ENCODE data around the gene SYCE1.
"Not testable (repeated sequence)": the region's sequence is repeated elsewhere in the genome, so short reads cannot be mapped to it uniquely, and the experiment has no call there.

Gene SYCE1

DNA sequence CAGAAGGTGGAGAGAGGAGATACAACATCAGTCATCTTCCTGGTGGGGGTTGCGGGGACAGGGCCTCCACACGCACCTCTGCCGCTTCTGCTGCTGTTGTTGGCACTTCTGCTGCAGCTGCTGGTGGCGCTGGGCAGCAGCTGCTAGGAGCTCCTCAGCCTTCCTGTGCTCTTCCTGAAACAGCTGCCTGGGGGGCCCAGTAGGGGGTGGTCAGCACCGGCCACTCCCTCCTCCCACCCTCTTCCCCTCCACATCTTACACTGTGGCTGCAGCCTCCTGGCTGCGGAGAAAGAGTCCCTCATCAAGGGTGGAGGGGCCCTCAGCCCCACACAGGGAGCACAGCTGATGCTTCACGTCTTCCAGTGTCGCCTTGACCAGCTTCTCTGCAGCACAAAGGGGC is 9.9 kb downstream of the SYCE1 start:
- no peak for DNase-seq

GRCh38 chr10:133554600-133554999 is 10.8 kb downstream of the SYCE1 start:
- no peak for DNase-seq

DNA sequence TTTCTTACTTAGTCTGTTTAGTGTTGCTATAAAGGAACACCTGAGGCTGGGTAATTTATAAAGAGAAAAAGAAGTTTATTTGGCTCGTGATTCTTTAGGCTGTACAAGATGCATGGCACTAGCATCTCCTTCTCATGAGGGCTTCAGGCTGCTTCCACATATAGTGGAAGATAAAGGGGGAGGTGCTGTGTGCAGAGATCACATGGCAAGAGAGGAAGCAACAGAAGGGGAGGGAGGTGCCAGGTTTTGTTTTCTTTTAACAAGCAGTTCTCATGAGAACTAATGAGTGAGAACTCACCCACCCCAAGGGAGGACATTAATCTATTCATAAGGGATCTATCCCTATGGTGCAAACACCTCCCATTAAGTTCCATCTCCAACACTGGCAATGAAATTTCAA is 20.9 kb downstream of the SYCE1 start:
- no peak for DNase-seq

DNA sequence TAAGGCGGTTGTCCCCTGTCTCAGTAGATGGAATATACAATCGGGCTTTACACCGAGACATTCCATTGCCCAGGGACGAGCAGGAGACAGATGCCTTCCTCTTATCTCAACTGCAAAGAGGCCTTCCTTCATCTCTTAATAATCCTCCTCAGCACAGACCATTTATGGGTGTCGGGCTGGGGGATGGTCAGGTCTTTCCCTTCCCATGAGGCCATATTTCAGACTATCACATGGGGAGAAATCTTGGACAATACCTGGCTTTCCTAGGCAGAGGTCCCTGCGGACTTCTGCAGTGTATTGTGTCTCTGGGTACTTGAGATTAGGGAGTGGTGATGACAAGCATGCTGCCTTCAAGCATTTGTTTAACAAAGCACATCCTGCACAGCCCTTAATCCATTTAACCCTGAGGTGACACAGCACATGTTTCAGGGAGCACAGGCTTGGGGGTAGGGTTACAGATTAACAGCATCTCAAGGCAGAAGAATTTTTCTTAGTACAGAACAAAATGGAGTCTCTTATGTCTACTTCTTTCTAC is 23.9 kb downstream of the SYCE1 start:
- not testable (repeated sequence) for DNase-seq

GRCh38 chr10:133537546-133538545 is 27.5 kb downstream of the SYCE1 start:
- no peak for DNase-seq

DNA sequence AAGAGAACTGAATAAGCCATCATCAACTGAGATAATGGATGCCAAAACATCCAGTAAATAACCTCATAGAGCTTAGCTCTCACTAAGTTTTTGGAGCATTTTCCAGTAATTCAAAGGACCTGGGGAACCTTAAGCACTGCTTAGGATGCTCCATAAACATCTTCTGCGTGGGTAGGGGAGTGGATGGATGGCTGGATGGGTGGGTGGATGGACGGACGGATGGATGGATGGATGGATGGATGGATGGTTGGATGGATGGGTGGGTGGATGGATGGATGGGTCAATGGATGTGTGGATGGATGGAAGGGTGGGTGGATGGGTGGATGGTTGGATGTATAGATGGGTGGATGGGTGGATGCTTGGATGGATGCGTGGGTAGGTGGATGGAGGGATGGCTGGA is 29.2 kb downstream of the SYCE1 start:
- DNase-seq: no peak

DNA sequence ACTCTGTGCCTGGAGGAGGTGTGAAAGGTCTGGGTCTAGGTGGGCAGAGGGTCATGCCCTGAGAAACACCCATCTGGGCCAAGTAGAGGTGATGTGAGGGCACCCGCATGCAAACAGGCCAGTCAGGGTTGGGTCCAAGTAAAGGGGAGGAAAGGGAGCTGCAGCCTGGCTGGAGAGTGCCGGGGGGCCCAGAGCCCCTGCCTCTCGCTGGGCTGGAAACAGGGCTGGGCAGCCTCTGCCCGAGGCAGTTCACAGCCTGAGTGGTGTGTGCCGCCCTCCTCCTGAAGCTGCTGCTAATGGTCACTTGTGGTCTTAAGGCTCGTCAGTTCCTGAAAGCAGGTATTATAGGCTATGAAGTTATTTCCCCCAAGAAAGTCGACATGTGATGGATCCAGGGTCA is 31.0 kb downstream of the SYCE1 start:
- DNase-seq: no peak

DNA sequence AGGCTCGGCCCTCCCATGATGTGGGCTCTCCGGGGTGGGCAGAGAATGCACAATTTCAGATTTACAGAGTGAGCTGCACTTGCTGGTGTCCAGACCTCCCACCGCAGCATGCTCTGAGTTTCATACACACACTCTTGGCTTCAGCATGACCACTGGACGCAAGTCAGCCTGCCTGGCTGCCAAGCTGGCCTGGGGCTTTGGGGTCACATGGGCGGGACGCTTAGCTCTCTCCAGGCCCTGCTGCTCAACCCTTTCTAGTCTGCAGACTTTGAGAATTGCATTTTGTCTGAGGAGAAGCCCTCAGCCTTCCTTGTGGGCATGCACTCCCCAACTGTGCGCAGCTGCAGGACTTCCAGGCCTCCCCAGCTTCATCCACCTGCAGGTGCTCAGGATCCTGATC is 32.5 kb downstream of the SYCE1 start:
- DNase-seq: no peak

GRCh38 chr10:133530506-133530905 is 34.9 kb downstream of the SYCE1 start:
- DNase-seq: no peak

GRCh38 chr10:133529576-133529946 is 35.8 kb downstream of the SYCE1 start:
- no peak for DNase-seq

- no peak for DNase-seq
These were observed 36.4 kb downstream of the SYCE1 start for GRCh38 chr10:133528845-133529575.

GRCh38 chr10:133528296-133528844 is 37.0 kb downstream of the SYCE1 start:
- DNase-seq: no peak

DNA sequence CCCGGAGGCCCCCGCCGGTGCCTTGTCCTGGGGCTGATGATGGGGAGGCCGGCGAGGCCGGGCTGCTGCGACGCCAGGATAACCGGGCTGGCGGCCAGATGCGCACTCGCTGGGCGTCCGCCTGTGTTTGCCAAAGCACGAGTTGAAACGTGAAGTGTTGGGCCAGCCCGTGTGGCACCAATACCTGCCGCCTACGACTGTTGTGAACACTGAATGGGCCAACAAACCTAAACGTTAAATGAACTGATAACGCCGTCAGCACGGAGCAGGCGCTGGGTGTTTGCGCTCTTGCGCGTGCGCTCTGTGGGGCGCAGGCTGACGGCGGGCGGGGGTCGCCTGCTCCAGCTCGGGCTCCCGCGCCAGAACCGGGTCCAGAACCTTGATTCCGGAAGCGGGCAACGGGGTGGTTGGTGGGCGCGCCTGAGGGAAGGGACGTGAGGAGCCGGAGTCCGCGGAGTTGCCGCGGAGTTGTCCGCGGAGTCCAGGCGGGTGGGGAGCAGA is 37.6 kb downstream of the SYCE1 start:
- DNase-seq: no peak

DNA sequence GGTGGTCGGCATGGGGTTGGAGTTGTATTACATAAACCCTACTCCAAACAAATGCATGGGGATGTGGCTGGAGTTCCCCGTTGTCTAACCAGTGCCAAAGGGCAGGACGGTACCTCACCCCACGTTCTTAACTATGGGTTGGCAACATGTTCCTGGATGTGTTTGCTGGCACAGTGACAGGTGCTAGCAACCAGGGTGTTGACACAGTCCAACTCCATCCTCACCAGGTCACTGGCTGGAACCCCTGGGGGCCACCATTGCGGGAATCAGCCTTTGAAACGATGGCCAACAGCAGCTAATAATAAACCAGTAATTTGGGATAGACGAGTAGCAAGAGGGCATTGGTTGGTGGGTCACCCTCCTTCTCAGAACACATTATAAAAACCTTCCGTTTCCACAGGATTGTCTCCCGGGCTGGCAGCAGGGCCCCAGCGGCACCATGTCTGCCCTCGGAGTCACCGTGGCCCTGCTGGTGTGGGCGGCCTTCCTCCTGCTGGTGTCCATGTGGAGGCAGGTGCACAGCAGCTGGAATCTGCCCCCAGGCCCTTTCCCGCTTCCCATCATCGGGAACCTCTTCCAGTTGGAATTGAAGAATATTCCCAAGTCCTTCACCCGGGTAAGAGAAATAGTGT is 38.3 kb downstream of the SYCE1 start, which contains the start of gene CYP2E1:
Gene CYP2E1, plus strand, starts transcription at position 407 of the 632 bp plus-strand sequence. Its CDS starts 33 bp downstream, at position 440.
- no peak for DNase-seq

DNA sequence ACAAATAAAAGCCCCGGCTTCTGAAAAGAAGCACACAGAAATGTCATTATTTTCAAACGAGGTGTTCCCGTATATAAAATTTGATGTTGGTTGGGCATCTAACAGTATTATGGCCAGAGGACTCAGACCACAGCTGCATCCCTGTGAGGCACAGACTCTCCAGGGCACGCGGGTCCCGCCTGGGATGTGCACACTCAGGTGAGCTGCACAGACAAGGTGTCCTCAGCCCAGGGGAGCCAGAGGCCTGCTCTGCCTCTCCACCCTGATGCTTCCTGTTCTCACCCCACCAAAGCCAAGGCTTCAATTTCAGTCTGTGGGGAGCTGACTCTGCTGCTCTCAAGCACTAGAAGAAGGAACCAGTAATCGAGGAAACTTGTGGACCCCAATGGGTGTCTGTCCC is 39.9 kb downstream of the SYCE1 start:
- no peak for DNase-seq

DNA sequence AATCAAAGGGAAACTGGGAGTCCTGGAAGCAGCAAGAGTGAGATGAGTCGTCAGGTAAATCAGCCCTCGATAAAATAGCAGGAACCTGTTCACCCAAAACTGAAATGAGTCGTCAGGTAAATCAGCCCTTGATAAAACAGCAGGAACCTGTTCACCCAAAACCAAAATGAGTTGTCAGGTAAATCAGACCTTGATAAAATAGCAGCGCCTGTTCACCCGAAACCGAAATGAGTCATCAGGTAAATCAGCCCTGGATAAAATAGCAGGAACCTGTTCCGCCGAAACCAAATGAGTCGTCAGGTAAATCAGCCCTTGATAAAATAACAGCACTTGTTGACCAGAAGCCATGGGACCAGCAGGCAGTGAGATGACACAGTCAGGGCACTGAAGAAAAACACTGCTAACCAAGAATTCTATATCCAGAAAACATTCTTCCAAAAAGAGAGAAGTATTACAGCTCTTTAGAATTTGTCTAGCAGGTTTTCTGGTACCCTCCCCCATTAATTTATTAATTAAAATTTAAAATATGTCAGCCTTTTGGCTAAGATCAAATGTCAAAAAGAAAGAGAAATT is 41.7 kb downstream of the SYCE1 start:
- no peak for DNase-seq

DNA sequence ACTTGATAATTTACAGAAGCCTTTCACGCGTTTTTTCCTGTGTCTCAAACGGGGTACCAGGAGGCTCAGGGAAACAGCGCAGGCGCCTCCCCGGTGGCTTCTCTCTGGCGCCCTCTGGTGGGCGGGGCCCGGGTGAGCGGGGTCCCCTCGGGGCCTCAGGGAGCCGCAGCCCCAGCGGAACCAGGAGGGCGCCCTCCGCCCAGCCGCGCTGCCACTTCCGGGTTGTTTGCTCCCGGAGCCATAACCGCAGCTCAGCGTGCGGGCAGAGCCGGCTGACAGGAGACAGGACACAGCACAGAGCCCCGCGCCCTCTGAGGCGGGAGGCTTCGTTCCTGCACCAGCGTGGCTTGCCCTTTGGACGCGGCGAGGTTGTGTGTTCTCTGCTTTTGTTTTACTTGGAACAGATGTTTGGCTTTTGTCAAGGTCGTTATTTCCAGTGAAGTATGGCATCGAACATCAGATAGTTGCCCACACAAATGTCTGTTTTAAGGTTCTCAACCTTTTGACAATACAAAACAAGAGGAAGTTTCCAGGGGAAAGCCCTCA is 45.1 kb downstream of the SYCE1 start:
- peak; percentile 40 for DNase-seq

DNA sequence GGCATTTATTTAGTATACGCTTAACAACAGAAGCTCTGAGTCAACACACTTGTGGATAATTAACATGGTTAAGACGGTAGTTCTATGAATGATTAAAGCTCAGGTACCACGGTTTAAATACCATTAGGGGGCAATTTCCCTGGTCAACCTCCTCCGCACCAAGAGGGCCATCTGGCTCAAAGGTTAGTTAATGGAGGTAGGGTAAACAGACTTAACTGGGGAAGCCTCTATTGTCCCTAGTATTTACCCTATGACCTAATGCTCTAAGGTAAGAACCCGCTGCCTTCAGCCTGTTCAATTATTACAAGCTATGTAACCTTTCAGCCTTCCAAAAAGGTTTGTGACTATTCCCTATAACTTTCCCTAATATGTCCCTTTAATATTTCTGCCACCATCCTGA is 46.9 kb downstream of the SYCE1 start:
- DNase-seq: not testable (repeated sequence)

DNA sequence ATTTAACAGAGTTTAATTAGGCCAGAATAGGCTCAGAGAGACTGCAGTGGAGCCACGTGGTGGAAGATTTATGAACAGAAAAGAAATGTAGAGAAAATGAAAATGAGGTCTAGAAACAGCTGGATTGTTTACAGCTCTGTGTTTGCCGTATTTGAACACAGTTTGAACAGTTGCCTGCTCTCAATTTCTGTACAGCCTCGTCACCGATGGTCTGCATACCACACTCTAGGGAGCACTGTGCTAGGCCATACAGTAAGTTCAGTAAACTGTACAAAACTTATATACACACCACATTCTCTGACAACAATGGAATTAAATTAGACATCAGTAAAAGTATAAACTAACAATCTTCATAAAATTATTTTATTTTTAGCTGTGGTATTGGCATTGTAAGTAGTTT is 49.3 kb downstream of the SYCE1 start:
- no peak for DNase-seq

GRCh38 chr10:133515471-133515870 is 49.9 kb downstream of the SYCE1 start:
- DNase-seq: no peak

- DNase-seq: no peak
These were observed 53.4 kb downstream of the SYCE1 start for GRCh38 chr10:133511907-133512528.

Data from right hindlimb (tissue), 1 donor.